ENCODE results near the gene NEK4.
"Not testable (repeated sequence)": the region's sequence is repeated elsewhere in the genome, so short reads cannot be mapped to it uniquely, and the experiment has no call there.

The NEK4 gene

GRCh38 chr3:52678265-52679198 is 92.2 kb downstream of the NEK4 start:
- H3K9me3 ChIP-seq (ENCODE audit: control insufficient read depth in 1 of 2, low read length in 2 of 2): no peaks in the 10 kb centered on the region
- H3K4me1 ChIP-seq (ENCODE audit: control insufficient read depth in 1 of 2, insufficient read depth in 2 of 2, low read length in 2 of 2): peaks cover 14 to 26% of the 10 kb centered on the region in 2 donors
- no peak overlapping the region for H3K4me3 ChIP-seq (ENCODE audit: low read depth in 1 of 2, low read length in 2 of 2)
- peaks cover 16 to 50% of the 10 kb centered on the region in 2 donors for H3K36me3 ChIP-seq (ENCODE audit: control insufficient read depth in 1 of 2, insufficient read depth in 2 of 2, low read length in 2 of 2)
- no peak overlapping the region for H3K9ac ChIP-seq (ENCODE audit: low read depth in 1 of 2, low read length in 2 of 2)
- no peaks in the 10 kb centered on the region for H3K27me3 ChIP-seq (ENCODE audit: control insufficient read depth in 1 of 2, insufficient read depth in 2 of 2, low read length in 2 of 2)
- no peak overlapping the region for H3K27ac ChIP-seq (ENCODE audit: low read depth, low read length)

DNA sequence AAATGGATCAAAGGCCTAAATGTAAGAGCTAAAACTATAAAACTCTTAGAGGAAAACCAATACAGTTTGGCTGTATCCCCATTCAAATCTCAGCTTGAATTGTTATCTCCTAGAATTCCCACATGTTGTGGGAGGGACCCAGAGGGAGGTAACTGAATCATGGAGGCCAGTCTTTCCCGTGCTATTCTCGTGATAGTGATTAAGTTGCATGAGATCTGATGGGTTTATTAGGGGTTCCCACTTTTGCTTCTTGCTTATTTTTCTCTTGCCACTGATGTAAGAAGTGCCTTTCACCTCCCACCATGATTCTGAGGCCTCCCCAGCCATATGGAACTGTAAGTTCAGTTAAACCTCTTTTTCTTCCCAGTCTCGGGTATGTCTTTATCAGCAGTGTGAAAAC is 94.5 kb downstream of the NEK4 start:
- peaks cover 16 to 65% of the 10 kb centered on the region in 2 donors for H3K36me3 ChIP-seq (ENCODE audit: control insufficient read depth in 1 of 2, insufficient read depth in 2 of 2, low read length in 2 of 2)
- H3K9ac ChIP-seq (ENCODE audit: low read depth in 1 of 2, low read length in 2 of 2): not testable (repeated sequence)

GRCh38 chr3:52671676-52672075 is 99.1 kb downstream of the NEK4 start:
- peaks cover 0 to 58% of the 10 kb centered on the region in 2 donors for H3K36me3 ChIP-seq (ENCODE audit: control insufficient read depth in 1 of 2, insufficient read depth in 2 of 2, low read length in 2 of 2)

More for the DNA sequence above, 94.5 kb downstream of the NEK4 start:
- peaks cover 0 to 17% of the 10 kb centered on the region in 2 donors for H3K4me1 ChIP-seq (ENCODE audit: control insufficient read depth in 1 of 2, insufficient read depth in 2 of 2, low read length in 2 of 2)
- H3K27me3 ChIP-seq (ENCODE audit: control insufficient read depth in 1 of 2, insufficient read depth in 2 of 2, low read length in 2 of 2); H3K4me3 ChIP-seq (ENCODE audit: low read depth in 1 of 2, low read length in 2 of 2); H3K27ac ChIP-seq (ENCODE audit: low read depth, low read length); H3K9me3 ChIP-seq (ENCODE audit: control insufficient read depth in 1 of 2, low read length in 2 of 2): not testable (repeated sequence)

GRCh38 chr3:52670621-52671521 is 99.9 kb downstream of the NEK4 start:
- H3K4me1 ChIP-seq (ENCODE audit: control insufficient read depth in 1 of 2, insufficient read depth in 2 of 2, low read length in 2 of 2): peaks cover 6 to 7% of the 10 kb centered on the region in 2 donors
- no peak overlapping the region for H3K4me3 ChIP-seq (ENCODE audit: low read depth in 1 of 2, low read length in 2 of 2)
- H3K27me3 ChIP-seq (ENCODE audit: control insufficient read depth in 1 of 2, insufficient read depth in 2 of 2, low read length in 2 of 2): no peaks in the 10 kb centered on the region
- H3K36me3 ChIP-seq (ENCODE audit: control insufficient read depth in 1 of 2, insufficient read depth in 2 of 2, low read length in 2 of 2): peaks cover 0 to 55% of the 10 kb centered on the region in 2 donors
- no peak overlapping the region for H3K27ac ChIP-seq (ENCODE audit: low read depth, low read length)
- H3K9ac ChIP-seq (ENCODE audit: low read depth in 1 of 2, low read length in 2 of 2): no peak overlapping the region
- no peaks in the 10 kb centered on the region for H3K9me3 ChIP-seq (ENCODE audit: control insufficient read depth in 1 of 2, low read length in 2 of 2)

More at GRCh38 chr3:52671676-52672075, 99.1 kb downstream of the NEK4 start:
- no peak overlapping the region for H3K9ac ChIP-seq (ENCODE audit: low read depth in 1 of 2, low read length in 2 of 2)
- no peaks in the 10 kb centered on the region for H3K27me3 ChIP-seq (ENCODE audit: control insufficient read depth in 1 of 2, insufficient read depth in 2 of 2, low read length in 2 of 2)
- H3K4me1 ChIP-seq (ENCODE audit: control insufficient read depth in 1 of 2, insufficient read depth in 2 of 2, low read length in 2 of 2): peaks cover 6 to 7% of the 10 kb centered on the region in 2 donors
- no peak overlapping the region for H3K4me3 ChIP-seq (ENCODE audit: low read depth in 1 of 2, low read length in 2 of 2)
- no peak overlapping the region for H3K27ac ChIP-seq (ENCODE audit: low read depth, low read length)
- no peaks in the 10 kb centered on the region for H3K9me3 ChIP-seq (ENCODE audit: control insufficient read depth in 1 of 2, low read length in 2 of 2)

DNA sequence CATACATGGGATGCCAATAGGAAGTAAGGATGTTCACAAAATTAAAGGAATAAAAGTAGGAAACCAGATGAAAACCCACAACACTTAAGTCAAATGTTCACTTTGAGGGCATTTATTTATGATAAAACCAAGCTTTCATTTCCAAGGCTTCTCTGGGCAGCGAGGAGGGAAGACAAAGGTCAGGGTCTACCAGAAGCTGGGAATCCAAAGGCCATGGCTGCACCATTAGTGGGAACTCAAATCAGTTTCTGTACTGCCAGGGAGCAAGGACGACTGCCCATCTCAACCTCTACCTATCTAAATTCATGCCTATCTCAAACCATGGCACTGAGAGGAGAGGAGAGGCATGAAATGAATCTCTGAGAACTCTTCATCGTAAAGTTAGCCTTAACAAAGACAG is 107.6 kb downstream of the NEK4 start:
- peaks cover 18 to 68% of the 10 kb centered on the region in 2 donors for H3K36me3 ChIP-seq (ENCODE audit: control insufficient read depth in 1 of 2, insufficient read depth in 2 of 2, low read length in 2 of 2)
- no peak overlapping the region for H3K4me3 ChIP-seq (ENCODE audit: low read depth in 1 of 2, low read length in 2 of 2)
- H3K27ac ChIP-seq (ENCODE audit: low read depth, low read length): no peak overlapping the region
- no peaks in the 10 kb centered on the region for H3K27me3 ChIP-seq (ENCODE audit: control insufficient read depth in 1 of 2, insufficient read depth in 2 of 2, low read length in 2 of 2)
- H3K4me1 ChIP-seq (ENCODE audit: control insufficient read depth in 1 of 2, insufficient read depth in 2 of 2, low read length in 2 of 2): no peaks in the 10 kb centered on the region
- H3K9me3 ChIP-seq (ENCODE audit: control insufficient read depth in 1 of 2, low read length in 2 of 2): no peaks in the 10 kb centered on the region
- H3K9ac ChIP-seq (ENCODE audit: low read depth in 1 of 2, low read length in 2 of 2): no peak overlapping the region

GRCh38 chr3:52660046-52660445 is 110.7 kb downstream of the NEK4 start:
- H3K9me3 ChIP-seq (ENCODE audit: control insufficient read depth in 1 of 2, low read length in 2 of 2): no peaks in the 10 kb centered on the region
- no peaks in the 10 kb centered on the region for H3K27me3 ChIP-seq (ENCODE audit: control insufficient read depth in 1 of 2, insufficient read depth in 2 of 2, low read length in 2 of 2)
- peaks cover 23 to 79% of the 10 kb centered on the region in 2 donors for H3K36me3 ChIP-seq (ENCODE audit: control insufficient read depth in 1 of 2, insufficient read depth in 2 of 2, low read length in 2 of 2)
- no peaks in the 10 kb centered on the region for H3K4me1 ChIP-seq (ENCODE audit: control insufficient read depth in 1 of 2, insufficient read depth in 2 of 2, low read length in 2 of 2)
- no peak overlapping the region for H3K27ac ChIP-seq (ENCODE audit: low read depth, low read length)
- H3K9ac ChIP-seq (ENCODE audit: low read depth in 1 of 2, low read length in 2 of 2): no peak overlapping the region
- no peak overlapping the region for H3K4me3 ChIP-seq (ENCODE audit: low read depth in 1 of 2, low read length in 2 of 2)
